K562 treated with DMSO at 1 percent for 12 hours (cell line): ENCODE data around the gene TBX2. TPM values are rescaled to one million over a fixed set of nuclear protein-coding genes. Genes with fewer than 3 reads are reported as not detected.

ENCODE experiments used
- total RNA-seq: library from RNA; unstranded; fragments of 300-600 nt; gene quantifications from 2 replicates; pipeline ENCODE4 v1.2.3, GENCODE V29; 2022; ENCODE audit not compliant: insufficient read depth

TBX2 gene
- total RNA-seq = not detected in 2 replicates

DNA sequence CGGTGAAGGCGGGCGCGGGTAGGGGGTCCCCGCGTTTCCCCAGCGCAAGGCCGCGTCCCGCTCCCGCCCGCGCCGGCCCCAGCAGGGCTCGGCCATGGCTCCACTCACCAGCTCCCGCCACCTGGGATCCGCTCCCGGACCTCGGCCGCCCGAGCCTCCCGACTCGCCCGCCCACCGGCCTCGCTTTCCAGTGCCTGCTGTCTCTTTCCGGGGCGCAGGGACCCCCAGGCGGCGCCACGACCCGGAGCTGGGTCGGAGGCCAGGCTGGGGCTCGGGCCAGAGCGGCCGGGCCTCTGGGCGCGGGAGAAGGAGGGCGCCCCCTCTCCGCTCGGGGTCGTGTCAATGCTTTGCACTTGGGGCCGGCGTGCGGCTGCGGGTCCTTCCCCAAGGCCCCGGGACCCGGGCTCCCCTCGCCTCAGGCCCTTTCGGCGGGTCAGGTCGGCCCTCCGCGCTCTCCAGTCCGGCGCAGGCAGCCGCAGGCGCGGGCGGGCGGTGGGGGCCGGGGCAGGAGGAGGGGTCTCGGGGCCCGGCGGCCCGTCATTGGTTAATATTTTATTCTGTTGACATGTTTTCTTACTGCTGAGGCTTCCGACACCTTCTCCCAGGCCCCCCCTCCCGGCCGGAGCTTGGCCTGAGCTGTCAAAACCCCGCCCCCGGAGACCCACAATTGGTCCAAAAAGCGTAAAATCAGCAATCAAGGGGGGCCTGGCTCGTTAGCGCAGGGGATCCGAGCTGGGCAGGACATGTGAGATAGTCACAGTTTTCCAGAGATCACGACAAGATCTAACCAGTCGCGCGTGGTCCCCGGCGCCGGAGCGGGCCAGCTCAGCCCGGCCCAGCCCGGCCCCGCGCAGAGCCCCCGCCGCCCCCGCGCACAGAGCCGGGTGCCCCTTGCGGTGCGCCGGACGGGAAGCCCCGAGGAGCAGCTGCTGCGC is at the start of gene TBX2:
TBX2 (plus strand) TSS at position 713 of the 935 bp plus-strand sequence. CDS start 334 bp downstream, outside the sequence.

DNA sequence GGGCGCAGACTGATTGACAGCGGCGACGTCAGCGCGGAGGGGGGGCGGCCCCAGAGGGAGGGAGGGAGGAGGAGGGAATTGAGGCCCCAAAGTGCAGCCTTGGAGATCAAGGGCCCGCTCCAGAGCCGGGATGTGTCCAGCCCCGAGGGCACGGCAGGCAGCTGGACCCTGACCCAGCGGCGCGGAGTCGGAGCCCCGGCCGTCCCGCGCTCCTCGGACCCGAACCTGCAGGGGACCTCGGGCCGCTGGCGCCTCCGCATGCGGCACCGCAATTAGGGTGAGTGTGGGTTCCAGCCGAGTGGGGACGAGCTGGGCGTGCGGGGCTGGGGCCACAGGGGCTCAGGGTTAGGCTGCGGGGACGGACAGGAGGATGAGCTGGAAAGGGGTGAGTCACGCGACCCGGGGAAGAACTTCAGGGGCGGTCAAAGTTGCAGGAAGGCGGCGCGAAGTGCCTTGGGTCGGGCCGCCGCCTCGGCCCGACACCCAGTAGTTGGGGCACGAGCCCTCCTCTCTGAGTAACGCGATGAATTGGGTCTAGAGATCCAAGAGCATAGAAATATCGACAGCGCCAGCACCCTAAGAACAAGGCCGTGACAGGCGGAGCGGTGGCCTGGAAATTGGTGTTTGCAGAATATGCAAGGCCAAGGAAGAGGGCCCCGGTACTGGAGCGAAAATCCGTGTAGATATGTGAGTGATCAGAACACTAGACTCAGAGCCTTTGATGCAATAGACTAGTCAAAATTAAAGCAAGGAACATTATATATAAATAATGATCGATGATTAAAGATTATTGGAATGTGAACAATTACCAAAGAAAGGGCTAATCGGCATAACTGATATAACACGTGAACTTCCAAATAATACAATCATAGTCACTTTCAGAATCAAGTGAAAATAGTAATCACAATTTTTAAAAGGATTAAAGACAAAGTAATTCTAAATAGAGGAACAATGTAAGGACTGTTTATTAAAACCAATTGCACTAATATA is 53.0 kb downstream of the TBX2 start, which contains the start of gene TBX4:
TBX4 (plus strand) TSS at position 122 of the 990 bp plus-strand sequence. CDS start 4,069 bp downstream, outside the sequence.

Other genes with a start within 250 kb of the TBX2 start
- not detected in 2 replicates for gene TBX4, start 52.6 kb downstream of the TBX2 start, total RNA-seq
- not detected in 2 replicates for gene NACA2, start 191.4 kb downstream of the TBX2 start, total RNA-seq